Measurements from ENCODE around the gene FBLN5.

The FBLN5 gene

DNA sequence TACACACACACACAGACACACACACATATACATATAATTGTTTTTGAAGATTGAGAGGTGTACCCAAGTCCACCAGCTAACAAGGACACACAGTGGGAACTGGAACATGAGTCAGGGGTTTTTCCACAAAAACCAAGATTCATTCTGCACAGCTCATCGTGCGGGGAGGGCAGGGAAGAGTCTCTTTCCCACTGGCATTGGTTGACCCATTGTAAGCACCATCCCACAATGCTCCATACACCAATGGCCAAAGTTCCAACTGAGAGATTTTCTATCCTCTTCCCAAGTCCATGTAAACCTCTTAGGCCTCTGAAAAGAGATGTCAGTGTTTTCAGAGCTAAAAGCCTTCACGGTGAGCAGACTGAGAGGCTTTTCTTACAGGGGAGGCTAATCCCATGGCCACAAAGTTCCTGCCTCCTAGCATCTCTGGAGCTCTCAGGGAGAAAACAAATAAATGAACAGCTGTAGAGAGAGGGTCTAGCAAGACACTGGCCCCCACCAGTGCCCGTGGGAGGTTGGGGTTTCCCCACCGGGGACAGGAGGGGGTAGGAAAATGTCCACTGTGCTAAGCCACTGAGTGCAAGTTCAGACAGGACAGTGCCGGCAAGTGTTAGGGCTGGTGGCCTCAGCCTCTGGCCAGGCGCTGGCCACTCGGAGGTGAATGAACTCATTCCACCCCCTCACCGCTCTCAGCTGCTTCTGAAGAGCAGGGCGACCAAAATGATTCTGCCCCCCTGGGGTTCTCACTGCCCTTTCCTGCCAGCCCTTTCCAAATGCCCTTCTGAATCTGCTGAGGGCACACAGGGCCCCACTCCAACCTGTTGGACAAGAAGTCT lies 58.6 kb downstream of the FBLN5 start:
- no peak for TF ChIP-seq CTCF (IDR thresholded peaks at IDR 0.05; ENCODE audit: low read length, missing control alignments)
- no peak overlapping the region for H3K4me3 ChIP-seq (replicated peaks; ENCODE audit: low read depth, low read length)
- no peak for DNase-seq (ENCODE audit: low read depth)

DNA sequence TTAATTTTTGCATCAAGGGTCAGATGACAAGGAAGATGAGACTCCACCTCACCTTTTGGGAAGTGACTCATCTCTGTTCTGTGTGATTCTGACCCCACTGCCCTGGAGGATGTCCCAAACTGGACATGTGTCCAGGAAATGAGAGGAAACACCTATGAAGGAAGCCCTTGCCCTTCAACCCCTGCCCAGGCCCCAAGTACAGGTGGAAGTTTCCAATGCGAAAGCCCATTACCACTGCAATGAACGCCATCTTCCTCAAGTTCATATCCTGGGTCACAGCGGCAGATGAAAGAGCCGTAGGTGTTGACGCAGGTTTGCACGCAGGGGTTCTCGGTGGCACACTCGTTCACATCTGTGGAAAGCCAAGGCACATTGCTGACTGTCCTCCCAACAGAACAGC lies 60.5 kb downstream of the FBLN5 start:
- no peak for DNase-seq (ENCODE audit: low read depth)
- H3K4me3 ChIP-seq (replicated peaks; ENCODE audit: low read depth, low read length): no peak overlapping the region
- TF ChIP-seq CTCF (IDR thresholded peaks at IDR 0.05; ENCODE audit: low read length, missing control alignments): no peak

- TF ChIP-seq CTCF (IDR thresholded peaks at IDR 0.05; ENCODE audit: low read length, missing control alignments): no peak
Observed at GRCh38 chr14:91885839-91886238, 61.7 kb downstream of the FBLN5 start.

DNA sequence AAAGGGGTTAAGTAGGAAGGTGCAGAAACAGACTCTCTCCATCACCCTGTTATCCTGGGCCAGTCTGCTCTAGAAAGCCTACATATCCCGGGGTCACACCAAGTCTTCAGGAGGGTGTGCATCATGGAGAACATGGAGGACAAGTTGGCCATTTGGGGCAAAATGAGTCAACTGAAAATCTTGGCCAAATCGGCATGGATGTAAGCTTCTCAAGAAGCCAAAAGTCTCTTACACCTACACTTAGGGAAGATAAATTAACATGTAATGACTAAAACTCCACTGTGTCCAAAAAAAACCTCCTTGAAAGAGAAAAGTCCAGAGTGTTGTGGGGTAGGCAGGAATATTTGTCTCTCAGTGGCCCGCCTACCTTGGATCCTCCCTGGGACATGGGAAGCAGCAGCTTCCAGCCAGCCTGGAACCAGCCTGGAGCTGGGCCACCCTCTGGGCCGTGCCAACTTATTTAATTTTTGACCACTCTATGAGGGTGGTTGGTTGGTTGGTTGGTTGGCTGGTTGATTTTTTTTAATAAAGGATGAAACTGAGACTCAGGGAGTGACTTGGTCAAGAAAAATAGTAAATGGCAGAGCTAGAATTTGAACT lies 62.3 kb downstream of the FBLN5 start:
- no peak for TF ChIP-seq CTCF (IDR thresholded peaks at IDR 0.05; ENCODE audit: low read length, missing control alignments)
- no peak for DNase-seq (ENCODE audit: low read depth)
- no peak overlapping the region for H3K4me3 ChIP-seq (replicated peaks; ENCODE audit: low read depth, low read length)

More at GRCh38 chr14:91885839-91886238, 61.7 kb downstream of the FBLN5 start:
- no peak overlapping the region for H3K4me3 ChIP-seq (replicated peaks; ENCODE audit: low read depth, low read length)
- no peak for DNase-seq (ENCODE audit: low read depth)

DNA sequence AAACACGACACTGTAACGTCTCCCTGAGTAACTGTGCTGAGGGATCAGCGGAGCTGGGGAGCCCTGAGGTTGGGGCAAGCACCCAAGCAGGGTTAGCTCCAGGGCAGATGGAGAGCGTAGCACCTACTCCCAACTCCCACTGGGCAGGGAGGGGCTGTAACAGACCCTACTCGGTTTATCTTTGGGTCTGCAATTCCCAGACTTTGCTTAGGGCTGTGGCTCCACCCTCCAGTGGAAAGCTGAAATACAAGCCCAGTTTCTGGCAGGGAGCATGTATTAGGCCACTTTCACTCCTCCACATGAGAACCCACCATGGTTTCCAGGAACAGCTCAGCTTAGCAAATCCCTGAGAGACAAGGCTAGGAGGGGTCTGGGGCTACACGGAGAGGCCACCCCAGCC lies 62.8 kb downstream of the FBLN5 start:
- TF ChIP-seq CTCF (IDR thresholded peaks at IDR 0.05; ENCODE audit: low read length, missing control alignments): no peak
- no peak overlapping the region for H3K4me3 ChIP-seq (replicated peaks; ENCODE audit: low read depth, low read length)
- DNase-seq (ENCODE audit: low read depth): peak; percentile 53

DNA sequence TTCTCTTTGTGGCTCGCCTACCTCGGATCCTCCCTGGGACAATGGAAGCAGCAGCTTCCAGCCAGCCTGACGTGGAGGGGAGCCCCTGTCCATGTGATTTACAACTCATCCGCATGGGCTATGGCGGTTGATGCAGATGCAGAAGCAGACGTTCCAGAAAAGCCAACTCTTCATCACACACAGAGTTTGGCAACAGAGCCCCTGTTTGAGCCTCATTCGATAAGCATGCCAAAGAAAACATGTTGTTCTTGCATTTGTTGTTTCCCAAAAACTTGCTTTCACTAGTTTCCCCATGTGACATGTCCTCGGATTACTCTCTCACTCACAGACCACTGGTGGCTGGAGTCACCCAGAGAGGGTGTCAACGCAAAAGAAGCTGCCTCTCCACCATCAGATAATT lies 63.7 kb downstream of the FBLN5 start:
- no peak for TF ChIP-seq CTCF (IDR thresholded peaks at IDR 0.05; ENCODE audit: low read length, missing control alignments)
- H3K4me3 ChIP-seq (replicated peaks; ENCODE audit: low read depth, low read length): no peak overlapping the region
- DNase-seq (ENCODE audit: low read depth): peak; percentile 73

Measured in fibroblast of pulmonary artery (primary cell).